H9 (cell line): Measurements from ENCODE around the gene AMT. TPM values are rescaled to one million over a fixed set of nuclear protein-coding genes. Genes with fewer than 3 reads are reported as not detected.

ENCODE experiments used
- DNase-seq: peaks from one replicate; pipeline ENCODE4 v3.0.0-alpha.2; 2017
- H2AFZ ChIP-seq: one replicate; pipeline ENCODE4 v1.6.1; 2013; ENCODE audit warnings: mild to moderate bottlenecking, low read length, control low read depth, moderate library complexity
- H2AK5ac ChIP-seq: 2 replicates; pipeline ENCODE4 v1.6.1; 2013; ENCODE audit warnings: low read length, control low read depth, mixed read lengths; ENCODE audit not compliant: insufficient read length
- H2BK120ac ChIP-seq: one replicate; pipeline ENCODE4 v1.6.1; 2013; ENCODE audit warnings: low read depth, mild to moderate bottlenecking, low read length, control low read depth, inconsistent platforms; ENCODE audit not compliant: poor library complexity, severe bottlenecking
- H2BK12ac ChIP-seq: 2 replicates; pipeline ENCODE4 v1.6.1; 2013; ENCODE audit warnings: low read length, control low read depth, mixed read lengths, low read depth; ENCODE audit not compliant: insufficient read length
- H2BK15ac ChIP-seq: 2 replicates; pipeline ENCODE4 v1.6.1; 2013; ENCODE audit warnings: low read depth, low read length, control low read depth
- H2BK20ac ChIP-seq: one replicate; pipeline ENCODE4 v1.6.1; 2013; ENCODE audit warnings: low read depth, mild to moderate bottlenecking, low read length, control low read depth, inconsistent platforms; ENCODE audit not compliant: poor library complexity, severe bottlenecking
- H2BK5ac ChIP-seq: 2 replicates; pipeline ENCODE4 v1.6.1; 2013; ENCODE audit warnings: low read length, control low read depth, mixed read lengths; ENCODE audit not compliant: insufficient read length
- H3K14ac ChIP-seq: 2 replicates; pipeline ENCODE4 v1.6.1; 2013; ENCODE audit warnings: low read length, control low read depth; ENCODE audit not compliant: insufficient read depth
- H3K18ac ChIP-seq: 2 replicates; pipeline ENCODE4 v1.6.1; 2013; ENCODE audit warnings: low read depth, mild to moderate bottlenecking, mixed read lengths, low read length, control low read depth; ENCODE audit not compliant: insufficient read length
- H3K23ac ChIP-seq: 2 replicates; pipeline ENCODE4 v1.6.1; 2013; ENCODE audit warnings: low read length, control low read depth, mixed read lengths, low read depth; ENCODE audit not compliant: insufficient read length
- H3K23me2 ChIP-seq: 2 replicates; pipeline ENCODE4 v1.6.1; 2013; ENCODE audit warnings: low read depth, mild to moderate bottlenecking, mixed read lengths, low read length, control low read depth; ENCODE audit not compliant: insufficient read length, poor library complexity, severe bottlenecking
- H3K27ac ChIP-seq: 2 replicates; pipeline ENCODE4 v1.5.1; 2013; ENCODE audit warnings: low read length, control low read depth, mixed read lengths, low read depth; ENCODE audit not compliant: insufficient read length
- H3K27me3 ChIP-seq: 2 replicates; pipeline ENCODE4 v1.6.1; 2013; ENCODE audit warnings: low read length, control low read depth, inconsistent platforms; ENCODE audit not compliant: insufficient read depth
- H3K4ac ChIP-seq: 2 replicates; pipeline ENCODE4 v1.6.1; 2013; ENCODE audit warnings: low read depth, mild to moderate bottlenecking, control low read depth, inconsistent platforms, low read length, moderate library complexity
- H3K4me1 ChIP-seq: 2 replicates; pipeline ENCODE4 v1.6.1; 2013; ENCODE audit warnings: low read length, control low read depth, inconsistent platforms; ENCODE audit not compliant: insufficient read depth
- H3K4me2 ChIP-seq: 2 replicates; pipeline ENCODE4 v1.6.1; 2013; ENCODE audit warnings: low read length, control low read depth, mixed read lengths; ENCODE audit not compliant: insufficient read length, insufficient read depth
- H3K56ac ChIP-seq: 2 replicates; pipeline ENCODE4 v1.6.1; 2013; ENCODE audit warnings: low read depth, mild to moderate bottlenecking, mixed read lengths, low read length, control low read depth; ENCODE audit not compliant: insufficient read length
- H3K79me1 ChIP-seq: 2 replicates; pipeline ENCODE4 v1.6.1; 2013; ENCODE audit warnings: low read depth, mild to moderate bottlenecking, moderate library complexity, low read length, control low read depth, inconsistent platforms; ENCODE audit not compliant: insufficient read depth, poor library complexity, severe bottlenecking
- H3K79me2 ChIP-seq: 2 replicates; pipeline ENCODE4 v1.6.1; 2013; ENCODE audit warnings: low read length, control low read depth, inconsistent platforms; ENCODE audit not compliant: insufficient read depth
- H3K9ac ChIP-seq: 2 replicates; pipeline ENCODE4 v1.6.1; 2013; ENCODE audit warnings: low read length, control low read depth, mixed read lengths; ENCODE audit not compliant: insufficient read length; ENCODE audit errors: extremely low read depth
- H3K9me3 ChIP-seq: one replicate; pipeline ENCODE4 v1.6.1; 2013; ENCODE audit warnings: low read depth, low read length, inconsistent platforms; ENCODE audit not compliant: control insufficient read depth
- H3T11ph ChIP-seq: one replicate; pipeline ENCODE4 v1.6.1; 2013; ENCODE audit warnings: mild to moderate bottlenecking, low read length, control low read depth, inconsistent platforms
- H4K20me1 ChIP-seq: one replicate; pipeline ENCODE4 v1.6.1; 2013; ENCODE audit not compliant: control insufficient read depth, insufficient read length, insufficient read depth
- H4K5ac ChIP-seq: 2 replicates; pipeline ENCODE4 v1.6.1; 2013; ENCODE audit warnings: low read depth, mild to moderate bottlenecking, mixed read lengths, low read length, control low read depth; ENCODE audit not compliant: insufficient read length
- H4K8ac ChIP-seq: replicated peaks from 2 replicates; pipeline ENCODE4 v1.6.1; 2013; ENCODE audit warnings: low read length, control low read depth, mixed read lengths, low read depth; ENCODE audit not compliant: insufficient read length
- H4K91ac ChIP-seq: 2 replicates; pipeline ENCODE4 v1.6.1; 2013; ENCODE audit warnings: low read depth, mild to moderate bottlenecking, moderate library complexity, mixed read lengths, low read length, control low read depth; ENCODE audit not compliant: insufficient read length
- H3K27ac Mint-ChIP-seq, 3 experiments: 2 replicates in 2 of 3; 3 replicates in 1 of 3; pipeline ENCODE4 v1.8.0; 2020 to 2021; ENCODE audit warnings: mixed read lengths in 3 of 3, mild to moderate bottlenecking in 1 of 3, moderate library complexity in 1 of 3
- H3K27me3 Mint-ChIP-seq: 2 replicates; pipeline ENCODE4 v1.8.0; 2021; ENCODE audit warnings: low read depth, mild to moderate bottlenecking, moderate library complexity, mixed read lengths
- H3K36me3 Mint-ChIP-seq, 3 experiments: 2 replicates in 2 of 3; 3 replicates in 1 of 3; pipeline ENCODE4 v1.8.0; 2020 to 2021; ENCODE audit warnings: low read depth in 3 of 3, mixed read lengths in 3 of 3; ENCODE audit not compliant: insufficient read depth in 1 of 3
- H3K4me1 Mint-ChIP-seq, 2 experiments: 2 replicates each; pipeline ENCODE4 v1.8.0; 2020; ENCODE audit warnings: mixed read lengths in 2 of 2
- H3K4me3 Mint-ChIP-seq, 2 experiments: 2 replicates in 1 of 2; 3 replicates in 1 of 2; pipeline ENCODE4 v1.8.0; 2020 to 2021; ENCODE audit warnings: mild to moderate bottlenecking in 2 of 2, mixed read lengths in 2 of 2, moderate library complexity in 1 of 2
- H3K9me3 Mint-ChIP-seq, 2 experiments: 2 replicates in 1 of 2; 3 replicates in 1 of 2; pipeline ENCODE4 v1.8.0; 2020; ENCODE audit warnings: mild to moderate bottlenecking in 2 of 2, mixed read lengths in 2 of 2, moderate library complexity in 1 of 2
- WGBS: extraction: QIAGEN DNeasy Blood & Tissue Kit; methylation state at CpG from one replicate; pipeline ENCODE4 v1.1.7; 2013; ENCODE audit warnings: missing lambda C conversion rate, low lambda C conversion rate, mixed read lengths; ENCODE audit not compliant: insufficient read length; ENCODE audit errors: extremely low coverage; 5-methylcytosine and 5-hydroxymethylcytosine counted together
- total RNA-seq: library from RNA; stranded (reverse); gene quantifications from 2 replicates; pipeline ENCODE4 v1.2.1, GENCODE V29; 2021
- TF ChIP-seq, protein P1 (sequence below): fragments of 200-600 bp; sonication (generic); conservative IDR thresholded peaks from 3 replicates; pipeline ENCODE4 v1.8.0; 2021; ENCODE audit warnings: antibody characterized with exemption, mild to moderate bottlenecking

Gene AMT
- total RNA-seq, 1 experiment from 2014 or later = 41.2 TPM

DNA sequence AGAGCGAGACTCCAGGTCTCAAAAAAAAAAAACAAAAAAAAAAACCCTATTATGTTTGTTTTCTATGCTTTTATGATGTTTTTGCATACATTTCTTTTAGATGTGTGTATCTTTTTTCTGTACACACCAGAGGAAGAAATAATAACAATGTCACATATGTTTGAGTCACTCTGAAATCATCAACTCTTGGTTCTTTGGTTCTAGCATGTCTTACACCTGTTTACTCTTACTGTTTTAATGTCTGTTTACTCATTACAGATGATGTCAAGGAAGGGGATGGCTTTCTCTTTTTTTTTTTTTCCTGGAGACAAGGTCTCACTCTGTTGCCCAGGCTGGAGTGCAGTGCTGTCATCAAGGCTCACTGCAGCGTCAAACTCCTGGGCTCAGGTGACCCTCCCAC is 34.6 kb downstream of the AMT start:
- H3K79me1 ChIP-seq = peaks cover 8% of the 10 kb centered on the region
- H3K4me1 ChIP-seq = no peaks in the 10 kb centered on the region
- no peaks in the 10 kb centered on the region; a peak in 2 of 4 replicates for H3K4me1 Mint-ChIP-seq

More for the DNA sequence above, 34.6 kb downstream of the AMT start:
- H2AFZ ChIP-seq = no peak overlapping the region
- H3K27ac ChIP-seq = no peak overlapping the region
- no peak overlapping the region for H2BK15ac ChIP-seq
- H2BK120ac ChIP-seq = no peak overlapping the region
- Mint-ChIP-seq H3K27ac (no peak overlapping the region), H3K36me3 (peaks cover 2 to 11% (median 11%) of the 10 kb centered on the region in 3 experiments; a peak in 6 of 7 replicates), H3K27me3 (no peaks in the 10 kb centered on the region), H3K4me3 (no peak overlapping the region), H3K9me3 (no peaks in the 10 kb centered on the region; a peak in 1 of 5 replicates)
- H2AK5ac ChIP-seq = no peak overlapping the region
- H3K14ac ChIP-seq = no peak overlapping the region
- H3K23me2 ChIP-seq = no peaks in the 10 kb centered on the region
- no peak overlapping the region for H2BK20ac ChIP-seq
- no peak overlapping the region for H3K56ac ChIP-seq
- no peak overlapping the region for H3K4ac ChIP-seq
- no peak overlapping the region for H4K91ac ChIP-seq
- no peaks in the 10 kb centered on the region for H4K20me1 ChIP-seq
- H3K79me2 ChIP-seq = peaks cover 42% of the 10 kb centered on the region; the same call in 1 of the 2 replicates
- no peaks in the 10 kb centered on the region for H3K27me3 ChIP-seq
- no peak overlapping the region for H4K5ac ChIP-seq
- no peak overlapping the region for H2BK5ac ChIP-seq
- no peaks in the 10 kb centered on the region for H3K9me3 ChIP-seq
- DNase-seq = no peak
- no peak overlapping the region for H4K8ac ChIP-seq
- no peak overlapping the region for H3K18ac ChIP-seq
- H3K4me2 ChIP-seq = no peak overlapping the region
- H3K23ac ChIP-seq = no peak overlapping the region
- H3K9ac ChIP-seq = no peak overlapping the region
- no peak overlapping the region for H3T11ph ChIP-seq
- TF ChIP-seq, protein P1, sequence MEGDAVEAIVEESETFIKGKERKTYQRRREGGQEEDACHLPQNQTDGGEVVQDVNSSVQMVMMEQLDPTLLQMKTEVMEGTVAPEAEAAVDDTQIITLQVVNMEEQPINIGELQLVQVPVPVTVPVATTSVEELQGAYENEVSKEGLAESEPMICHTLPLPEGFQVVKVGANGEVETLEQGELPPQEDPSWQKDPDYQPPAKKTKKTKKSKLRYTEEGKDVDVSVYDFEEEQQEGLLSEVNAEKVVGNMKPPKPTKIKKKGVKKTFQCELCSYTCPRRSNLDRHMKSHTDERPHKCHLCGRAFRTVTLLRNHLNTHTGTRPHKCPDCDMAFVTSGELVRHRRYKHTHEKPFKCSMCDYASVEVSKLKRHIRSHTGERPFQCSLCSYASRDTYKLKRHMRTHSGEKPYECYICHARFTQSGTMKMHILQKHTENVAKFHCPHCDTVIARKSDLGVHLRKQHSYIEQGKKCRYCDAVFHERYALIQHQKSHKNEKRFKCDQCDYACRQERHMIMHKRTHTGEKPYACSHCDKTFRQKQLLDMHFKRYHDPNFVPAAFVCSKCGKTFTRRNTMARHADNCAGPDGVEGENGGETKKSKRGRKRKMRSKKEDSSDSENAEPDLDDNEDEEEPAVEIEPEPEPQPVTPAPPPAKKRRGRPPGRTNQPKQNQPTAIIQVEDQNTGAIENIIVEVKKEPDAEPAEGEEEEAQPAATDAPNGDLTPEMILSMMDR = no peak
- WGBS = no CpG with 5 or more reads among the region's 2 CpGs
- no peak overlapping the region for H2BK12ac ChIP-seq
